ENCODE measurements around the gene SARM1.
A peak's percentile ranks its signal among the peaks of the same experiment; 100 is the strongest.
"Not testable (repeated sequence)": the region's sequence is repeated elsewhere in the genome, so short reads cannot be mapped to it uniquely, and the experiment has no call there.

Gene SARM1

DNA sequence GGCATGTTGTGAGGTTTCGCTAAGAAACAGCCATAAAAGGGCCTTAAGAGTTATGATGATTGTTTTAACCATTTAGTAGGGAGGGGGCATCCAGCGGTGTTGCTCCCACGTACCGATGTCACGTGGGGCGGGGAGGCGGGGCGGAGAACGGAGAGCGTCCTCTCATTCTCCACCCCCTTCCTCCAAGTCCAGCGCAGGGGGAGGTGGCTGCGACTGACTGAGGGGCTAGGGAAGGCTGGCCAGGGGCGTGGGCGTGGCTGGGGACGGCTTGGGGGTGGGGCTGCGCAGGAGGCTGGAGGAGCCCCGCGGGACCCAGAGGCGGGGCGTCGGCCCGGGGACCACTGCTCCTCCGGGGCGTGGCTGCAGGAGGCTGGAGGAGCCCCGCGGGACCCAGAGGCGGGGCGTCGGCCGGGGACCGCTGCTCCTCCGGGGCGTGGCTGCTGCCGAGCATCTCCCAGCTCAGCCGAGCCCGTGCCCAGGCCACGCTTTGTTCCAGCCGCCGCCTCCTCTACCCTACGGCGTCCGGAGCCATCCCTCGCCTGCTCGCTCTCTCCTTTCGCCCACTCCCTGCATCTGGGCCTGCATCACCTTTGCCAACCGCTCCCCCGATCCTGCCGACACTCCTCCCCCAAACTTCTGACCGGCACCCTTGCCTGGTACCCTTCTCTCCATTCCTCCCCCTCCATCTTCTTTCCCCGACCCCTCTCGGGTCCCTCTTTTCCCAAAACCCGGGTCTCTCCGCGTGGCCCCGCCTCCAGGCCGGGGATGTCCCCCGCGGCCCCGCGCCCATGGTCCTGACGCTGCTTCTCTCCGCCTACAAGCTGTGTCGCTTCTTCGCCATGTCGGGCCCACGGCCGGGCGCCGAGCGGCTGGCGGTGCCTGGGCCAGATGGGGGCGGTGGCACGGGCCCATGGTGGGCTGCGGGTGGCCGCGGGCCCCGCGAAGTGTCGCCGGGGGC lies at the start of gene SARM1:
Gene SARM1, plus strand, starts transcription at position 450 of the 958 bp plus-strand sequence. Its CDS starts 339 bp downstream, at position 789.
- peak; percentile 80 for DNase-seq (ENCODE audit: low read depth)

- DNase-seq (ENCODE audit: low read depth), result no peak
These were observed 47.2 kb upstream of the SARM1 start for GRCh38 chr17:28324267-28324745.

GRCh38 chr17:28324781-28325180 lies 46.7 kb upstream of the SARM1 start:
- DNase-seq (ENCODE audit: low read depth), result no peak

DNA sequence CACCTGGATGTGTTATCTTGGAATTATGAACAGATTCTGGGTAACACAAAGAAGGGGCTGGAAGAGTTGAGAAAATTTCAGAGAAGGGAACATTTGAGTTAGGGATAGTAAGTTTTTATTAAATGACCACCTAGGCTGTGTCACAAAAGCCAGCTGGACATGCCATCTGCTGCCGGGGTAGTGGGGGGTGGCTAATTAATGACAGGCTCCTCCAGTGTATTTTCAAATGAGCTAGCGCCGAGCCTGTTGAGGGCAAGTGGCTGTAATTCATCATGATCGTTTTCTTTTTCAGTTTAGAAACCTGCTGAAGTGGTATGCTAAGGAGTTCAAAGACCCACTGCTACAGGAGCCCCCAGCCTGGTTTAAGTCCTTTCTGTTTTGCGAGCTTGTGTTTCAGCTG lies 46.3 kb upstream of the SARM1 start:
- DNase-seq (ENCODE audit: low read depth), result no peak

DNA sequence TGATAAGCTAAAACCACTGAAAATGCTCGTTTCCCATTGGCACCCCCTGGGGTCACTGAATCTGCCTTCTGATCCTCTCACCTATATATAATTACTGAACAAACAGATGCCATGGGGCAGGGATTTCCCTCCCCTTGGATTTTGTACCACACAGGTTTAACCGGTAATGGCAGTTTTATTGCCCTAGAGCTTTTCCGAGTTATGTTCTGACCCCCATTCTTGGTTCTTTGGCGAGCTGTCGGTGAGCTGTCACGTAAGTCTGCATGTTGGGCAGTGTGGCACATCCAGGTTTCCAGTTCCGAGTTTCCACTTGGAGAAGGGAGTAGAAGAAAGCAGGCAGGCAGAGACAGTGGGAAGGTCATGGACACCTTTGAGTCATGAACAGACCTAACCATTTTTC lies 45.4 kb upstream of the SARM1 start:
- no peak for DNase-seq (ENCODE audit: low read depth)

DNA sequence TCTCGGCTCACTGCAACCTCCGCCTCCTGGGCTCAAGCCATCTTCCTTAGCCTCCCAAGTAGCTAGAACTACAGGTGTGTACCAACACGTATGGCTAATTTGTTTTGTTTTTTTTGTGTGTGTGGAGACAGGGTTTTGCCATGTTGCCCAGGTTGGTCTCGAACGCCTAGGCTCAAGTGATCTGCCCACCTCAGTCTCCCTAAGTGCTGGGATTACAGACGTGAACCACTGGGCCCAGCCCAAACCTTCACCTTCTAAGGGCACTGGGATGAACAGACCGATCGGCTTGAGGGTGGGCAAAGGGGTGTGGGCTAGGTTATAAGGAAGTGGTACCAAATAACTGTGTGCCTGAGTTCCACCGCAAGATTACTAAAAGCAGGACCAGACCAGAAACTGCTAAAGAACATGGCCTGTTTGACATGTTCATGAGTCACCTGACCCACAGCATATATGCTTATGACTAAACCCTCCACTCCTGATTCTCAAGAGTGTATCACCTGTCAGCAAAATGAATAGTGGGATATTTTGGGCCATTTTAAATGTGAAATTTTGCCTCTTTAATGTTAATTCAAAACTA lies 44.4 kb upstream of the SARM1 start:
- DNase-seq (ENCODE audit: low read depth), result no peak

- DNase-seq (ENCODE audit: low read depth), result no peak
These were observed 43.8 kb upstream of the SARM1 start for GRCh38 chr17:28327709-28328108.

GRCh38 chr17:28328325-28328724 lies 43.2 kb upstream of the SARM1 start:
- DNase-seq (ENCODE audit: low read depth), result no peak

GRCh38 chr17:28330671-28331070 lies 40.8 kb upstream of the SARM1 start:
- DNase-seq (ENCODE audit: low read depth), result no peak

- DNase-seq (ENCODE audit: low read depth), result no peak
These were observed 39.5 kb upstream of the SARM1 start for GRCh38 chr17:28331891-28332420.

DNA sequence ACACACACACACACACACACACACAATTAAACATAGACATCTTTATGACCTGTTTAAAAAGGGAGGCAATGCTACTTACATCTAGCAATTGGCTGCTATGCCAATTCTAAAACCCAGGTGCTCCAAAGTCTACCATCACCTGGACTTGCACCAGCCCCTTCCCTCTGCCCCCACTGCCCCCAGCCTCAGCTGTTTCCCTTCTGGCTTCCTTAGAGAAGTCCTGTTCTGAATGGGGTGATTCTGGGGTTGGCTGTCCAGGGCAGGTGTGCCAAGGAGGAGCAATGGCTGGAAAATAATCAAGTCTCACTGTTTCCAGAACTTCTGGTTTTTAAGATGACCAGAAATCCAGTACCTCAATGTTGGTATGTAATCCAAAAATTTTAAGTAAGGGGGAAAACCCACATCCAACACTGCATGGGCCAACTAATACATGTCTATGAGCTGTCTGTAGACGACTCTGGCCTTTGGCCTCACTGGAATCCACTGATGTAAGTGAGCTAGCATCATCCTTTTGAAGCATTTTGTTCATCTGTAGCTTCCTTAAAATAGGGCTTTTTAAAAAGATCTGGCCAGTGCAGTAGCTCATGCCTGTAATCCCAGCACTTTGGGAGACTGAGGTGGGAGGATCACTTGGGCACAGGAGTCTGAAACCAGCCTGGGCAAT lies 38.3 kb upstream of the SARM1 start:
- no peak for DNase-seq (ENCODE audit: low read depth)

GRCh38 chr17:28334171-28334570 lies 37.3 kb upstream of the SARM1 start:
- DNase-seq (ENCODE audit: low read depth), result no peak

DNA sequence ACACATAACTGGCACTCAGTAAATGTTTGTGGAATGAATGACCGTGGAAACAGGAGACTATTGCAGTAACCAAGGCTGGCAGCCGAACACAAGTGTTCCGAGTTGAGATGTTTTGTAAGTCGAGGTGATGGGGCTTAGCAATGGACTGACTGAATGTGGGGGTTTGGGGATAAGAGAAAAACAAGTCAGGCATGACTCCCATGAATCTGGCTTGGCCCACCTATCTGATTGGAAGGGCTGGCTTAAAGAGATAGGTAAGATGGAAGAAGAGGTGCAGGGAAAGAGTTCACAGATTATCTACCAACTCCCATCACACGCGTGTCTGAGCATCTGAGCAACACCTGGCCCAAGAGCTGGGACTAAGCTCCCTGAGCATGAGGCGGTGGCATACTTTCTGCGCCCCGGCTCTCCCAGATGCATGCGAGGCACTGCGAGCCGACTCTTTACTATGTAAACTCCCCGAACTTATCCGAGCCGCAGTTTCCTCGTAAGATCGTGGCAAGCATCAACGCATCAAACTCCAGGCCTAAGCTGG lies 36.8 kb upstream of the SARM1 start:
- DNase-seq (ENCODE audit: low read depth), result no peak

DNA sequence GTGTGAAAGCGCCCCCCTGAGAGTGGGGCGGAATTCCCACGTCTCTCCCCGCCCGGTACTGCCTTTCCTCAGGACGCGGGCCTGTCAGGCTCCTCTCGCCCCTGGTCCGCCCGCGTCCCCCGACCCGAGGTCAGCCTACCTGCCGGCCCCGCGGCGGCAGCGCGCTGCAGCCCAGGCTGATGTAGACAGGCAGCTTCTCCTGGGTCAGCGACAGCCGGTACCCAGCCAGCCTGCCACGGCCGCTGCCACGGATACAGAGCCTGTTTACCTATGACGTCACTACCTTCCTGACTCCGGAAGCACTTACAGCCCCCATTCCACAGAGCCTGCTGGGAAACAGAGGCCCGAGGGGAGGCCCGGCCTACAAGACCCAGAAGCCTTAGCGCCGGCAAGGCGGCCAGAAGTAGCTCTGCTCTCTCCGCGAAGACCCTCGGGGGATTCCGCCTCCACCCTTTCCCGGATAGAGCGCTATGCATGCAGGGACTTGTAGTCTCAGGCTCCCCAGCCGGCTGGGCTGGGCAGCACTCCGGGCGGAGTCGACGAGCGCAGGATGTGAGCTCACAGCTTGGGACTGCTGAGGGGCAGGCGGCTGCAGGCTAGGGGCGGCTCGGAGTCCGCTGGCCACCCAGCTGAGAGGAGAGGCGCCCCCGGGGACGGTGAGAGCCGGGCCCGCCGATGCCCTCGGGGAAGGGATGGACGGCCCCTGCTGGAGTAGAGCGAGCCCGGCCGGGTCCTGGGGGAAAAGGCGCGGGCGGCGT lies 36.1 kb upstream of the SARM1 start, which contains the start of the genes IFT20 and TNFAIP1:
Gene IFT20, minus strand, starts transcription at position 272 of the 758 bp plus-strand sequence. CDS start 3,487 bp downstream, outside the sequence.
Gene TNFAIP1, plus strand, starts transcription at position 561 of the 758 bp plus-strand sequence. CDS start 3,761 bp downstream, outside the sequence.
- peak; percentile 99 for DNase-seq (ENCODE audit: low read depth)

GRCh38 chr17:28335959-28336871 lies 35.3 kb upstream of the SARM1 start:
- no peak for DNase-seq (ENCODE audit: low read depth)

DNA sequence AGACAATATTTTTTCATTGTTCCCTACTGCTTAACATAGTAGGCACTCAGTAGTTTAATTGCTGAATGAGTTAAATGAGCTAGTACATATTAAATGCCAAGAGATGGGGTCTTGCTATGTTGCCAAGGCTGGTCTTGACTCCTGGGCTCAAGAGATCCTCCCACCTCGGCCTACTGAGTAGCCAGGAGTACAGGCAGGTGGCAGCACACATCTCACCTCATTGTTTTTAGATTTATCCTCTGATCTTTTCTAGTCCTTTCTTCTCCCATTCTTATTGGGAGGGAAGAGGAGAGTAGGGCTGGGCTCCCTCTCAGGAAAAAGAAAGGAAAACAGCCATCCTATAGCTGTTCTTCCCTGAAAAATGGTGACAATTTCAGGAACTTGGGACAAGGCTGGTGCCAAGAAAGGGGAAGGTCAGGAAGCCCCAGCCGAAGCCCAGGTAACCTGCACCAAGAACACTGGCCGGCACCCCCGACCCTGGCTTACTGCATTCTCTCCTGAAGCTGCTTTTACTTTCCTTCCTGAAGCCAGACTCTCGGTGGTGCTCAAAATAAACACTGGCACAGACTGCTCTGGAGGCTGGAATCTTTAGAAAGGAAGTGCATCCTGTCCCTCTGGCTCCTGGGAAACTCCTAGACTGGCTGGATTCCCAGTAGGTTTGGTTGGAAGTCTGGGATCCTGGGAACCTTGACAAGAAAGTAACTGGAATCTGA lies 33.3 kb upstream of the SARM1 start:
- no peak for DNase-seq (ENCODE audit: low read depth)

DNA sequence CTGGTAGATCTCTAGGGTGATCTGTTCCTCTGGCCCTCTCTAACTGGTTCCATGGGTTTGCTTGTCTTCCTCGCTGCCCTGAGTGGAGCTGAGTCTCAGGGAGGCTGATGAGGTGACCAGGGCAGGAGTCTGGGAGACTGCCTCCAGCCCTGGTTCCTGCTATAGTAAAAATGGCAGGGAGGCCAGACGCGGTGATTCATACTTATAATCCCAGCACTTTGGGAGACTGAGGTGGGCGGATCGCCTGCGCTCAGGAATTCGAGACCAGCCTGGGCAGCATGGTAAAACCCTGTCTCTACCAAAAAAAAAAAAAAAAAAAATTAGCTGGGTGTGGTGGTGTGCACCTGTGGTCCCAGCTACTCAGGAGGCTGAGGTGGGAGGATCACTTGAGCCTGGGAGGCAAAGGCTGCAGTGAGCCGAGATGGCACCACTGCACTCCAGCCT lies 32.7 kb upstream of the SARM1 start:
- not testable (repeated sequence) for DNase-seq (ENCODE audit: low read depth)

GRCh38 chr17:28339431-28339830 lies 32.1 kb upstream of the SARM1 start:
- DNase-seq (ENCODE audit: low read depth), result no peak

- no peak for DNase-seq (ENCODE audit: low read depth)
These were observed 31.1 kb upstream of the SARM1 start for GRCh38 chr17:28340374-28340773.

Data from T-helper 22 cell (primary cell).